PC-9 (cell line): ENCODE measurements around the gene LMO2. TPM values are rescaled to one million over a fixed set of nuclear protein-coding genes. Genes with fewer than 3 reads are reported as not detected.

ENCODE experiments used
- Bru-seq: library from RNA; stranded (reverse); fragments of 400-500 nt; gene quantifications from one replicate; lab custom pipeline; 2021; lab: Mats Ljungman, UMichigan
- BruChase-seq, 2 experiments: library from RNA; stranded (reverse); fragments of 400-500 nt; gene quantifications; one replicate each; lab custom pipeline; 2021; lab: Mats Ljungman, UMichigan
- BruUV-seq: library from RNA; stranded (reverse); fragments of 400-500 nt; replicated peaks from 2 replicates; lab custom pipeline; 2021; lab: Mats Ljungman, UMichigan
- CTCF ChIA-PET: fragments of 300-600 bp; sonication (Branson Sonifier 250); formaldehyde crosslinking; loops from one replicate; lab custom pipeline; 2022; ENCODE audit warnings: antibody characterized with exemption; lab: Charles Lee
- POLR2A ChIA-PET: fragments of 300-600 bp; sonication (Branson Sonifier 250); formaldehyde crosslinking; loops from one replicate; lab custom pipeline; 2022; ENCODE audit warnings: antibody characterized with exemption; ENCODE audit not compliant: unreplicated experiment; lab: Charles Lee
- DNase-seq, 2 experiments: peaks; one replicate each; pipeline versions ENCODE4 v3.0.0 to v3.0.0-alpha.2; 2015 to 2022; ENCODE audit warnings: mixed read lengths in 1 of 2
- H2AFZ ChIP-seq: fragments of 200-600 bp; sonication (generic); 2 replicates; pipeline ENCODE4 v1.8.1; 2017; ENCODE audit warnings: antibody characterized with exemption
- H3F3A ChIP-seq: fragments of 200-600 bp; sonication (generic); 2 replicates; pipeline ENCODE4 v1.8.1; 2017; ENCODE audit warnings: antibody characterized with exemption, mild to moderate bottlenecking, low read depth; ENCODE audit not compliant: insufficient read depth
- H3K27ac ChIP-seq: fragments of 200-600 bp; sonication (generic); 2 replicates; pipeline ENCODE4 v1.6.1; 2016; ENCODE audit warnings: mixed run types
- H3K27me3 ChIP-seq: fragments of 200-600 bp; sonication (generic); 2 replicates; pipeline ENCODE4 v1.6.1; 2016; ENCODE audit warnings: low read depth, mixed run types; ENCODE audit not compliant: insufficient read depth
- H3K36me3 ChIP-seq: fragments of 200-600 bp; sonication (generic); 2 replicates; pipeline ENCODE4 v1.6.1; 2016; ENCODE audit warnings: low read depth, mixed run types
- H3K4me1 ChIP-seq: fragments of 200-600 bp; sonication (generic); replicated peaks from 2 replicates; pipeline ENCODE4 v1.6.1; 2016; ENCODE audit warnings: mixed run types; ENCODE audit not compliant: insufficient read depth
- H3K4me2 ChIP-seq: fragments of 200-600 bp; sonication (generic); 2 replicates; pipeline ENCODE4 v1.6.1; 2017; ENCODE audit warnings: mixed run types
- H3K4me3 ChIP-seq: fragments of 200-600 bp; sonication (generic); 2 replicates; pipeline ENCODE4 v1.6.1; 2016; ENCODE audit warnings: mixed run types
- H3K79me2 ChIP-seq: fragments of 200-600 bp; sonication (generic); 2 replicates; pipeline ENCODE4 v1.6.1; 2017; ENCODE audit warnings: low read depth, mixed run types
- H3K9me2 ChIP-seq: fragments of 200-600 bp; sonication (generic); 2 replicates; pipeline ENCODE4 v1.8.1; 2017; ENCODE audit warnings: mild to moderate bottlenecking; ENCODE audit not compliant: insufficient read depth
- H3K9me3 ChIP-seq: fragments of 200-600 bp; sonication (generic); 2 replicates; pipeline ENCODE4 v1.8.1; 2016; ENCODE audit warnings: low read depth; ENCODE audit not compliant: insufficient read depth
- H4K20me1 ChIP-seq: fragments of 200-600 bp; sonication (generic); 2 replicates; pipeline ENCODE4 v1.8.1; 2017; ENCODE audit not compliant: insufficient read depth
- EZH2 ChIP-seq: fragments of 200-600 bp; sonication (generic); IDR thresholded peaks from 2 replicates; pipeline ENCODE4 v1.8.0; 2017; ENCODE audit warnings: antibody characterized with exemption, low read depth
- intact Hi-C: fragments of 100-400 bp; cut with micrococcal nuclease; formaldehyde crosslinking; loops from one replicate; pipeline ENCODE4 v1.10.0; 2022; ENCODE audit not compliant: unreplicated experiment
- long read RNA-seq: library from polyadenylated mRNA; stranded (forward); transcript quantifications from one replicate; pipeline ENCODE4 v2.0.0, GENCODE V29; 2022
- total RNA-seq: library from RNA; stranded (reverse); gene quantifications from 2 replicates; pipeline ENCODE4 v1.2.3, GENCODE V29; 2021
- TF ChIP-seq, protein P1 (sequence below): fragments of 200-600 bp; sonication (generic); conservative IDR thresholded peaks from 2 replicates; pipeline ENCODE4 v1.6.1; 2017; ENCODE audit warnings: mixed run types, antibody characterized with exemption, mild to moderate bottlenecking, moderate library complexity

The LMO2 gene
- 0.28 and 0.45 TPM in 2 replicates for total RNA-seq
- Bru-seq, nascent RNA, result percentile 9 among the genes with signal in this experiment
- percentile 13 among the genes with signal in this experiment for BruChase-seq, experiment 1, labeled RNA remaining after a 2-hour chase
- percentile 12 among the genes with signal in this experiment for BruChase-seq, experiment 2, labeled RNA remaining after a 6-hour chase
- long read RNA-seq, result 0 reads

- H3K27ac ChIP-seq, result no peak within 1 kb of the TSS
- H3K4me1 ChIP-seq, result no peaks in the 10 kb centered on the region
- H3K79me2 ChIP-seq, result no peaks in the 10 kb centered on the region
- H3K36me3 ChIP-seq, result no peaks in the 10 kb centered on the region
- no peaks in the 10 kb centered on the region for H4K20me1 ChIP-seq
- intact Hi-C loops, result no loop called here
- no peak within 1 kb of the TSS; the same call in 1 of the 2 replicates for H2AFZ ChIP-seq
- no peak for DNase-seq
- BruUV-seq, result no TSS peak
- ChIA-PET POLR2A (no interaction called here), CTCF (no interaction called here)
- no peaks in the 10 kb centered on the region for H3K9me3 ChIP-seq
- no peak for TF ChIP-seq EZH2
- TF ChIP-seq, protein P1, sequence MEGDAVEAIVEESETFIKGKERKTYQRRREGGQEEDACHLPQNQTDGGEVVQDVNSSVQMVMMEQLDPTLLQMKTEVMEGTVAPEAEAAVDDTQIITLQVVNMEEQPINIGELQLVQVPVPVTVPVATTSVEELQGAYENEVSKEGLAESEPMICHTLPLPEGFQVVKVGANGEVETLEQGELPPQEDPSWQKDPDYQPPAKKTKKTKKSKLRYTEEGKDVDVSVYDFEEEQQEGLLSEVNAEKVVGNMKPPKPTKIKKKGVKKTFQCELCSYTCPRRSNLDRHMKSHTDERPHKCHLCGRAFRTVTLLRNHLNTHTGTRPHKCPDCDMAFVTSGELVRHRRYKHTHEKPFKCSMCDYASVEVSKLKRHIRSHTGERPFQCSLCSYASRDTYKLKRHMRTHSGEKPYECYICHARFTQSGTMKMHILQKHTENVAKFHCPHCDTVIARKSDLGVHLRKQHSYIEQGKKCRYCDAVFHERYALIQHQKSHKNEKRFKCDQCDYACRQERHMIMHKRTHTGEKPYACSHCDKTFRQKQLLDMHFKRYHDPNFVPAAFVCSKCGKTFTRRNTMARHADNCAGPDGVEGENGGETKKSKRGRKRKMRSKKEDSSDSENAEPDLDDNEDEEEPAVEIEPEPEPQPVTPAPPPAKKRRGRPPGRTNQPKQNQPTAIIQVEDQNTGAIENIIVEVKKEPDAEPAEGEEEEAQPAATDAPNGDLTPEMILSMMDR, result no peak
- H3F3A ChIP-seq, result no peaks in the 10 kb centered on the region
- H3K27me3 ChIP-seq, result peaks cover 30% of the 10 kb centered on the region
- no peak within 1 kb of the TSS for H3K4me3 ChIP-seq
- H3K4me2 ChIP-seq, result no peak within 1 kb of the TSS
- no peaks in the 10 kb centered on the region for H3K9me2 ChIP-seq
Observed at GRCh38 chr11:33891714-33892327, at the start of gene LMO2. LMO2 (minus strand) TSS chr11:33892076; CDS start chr11:33869716, 22,360 bp downstream.

DNA sequence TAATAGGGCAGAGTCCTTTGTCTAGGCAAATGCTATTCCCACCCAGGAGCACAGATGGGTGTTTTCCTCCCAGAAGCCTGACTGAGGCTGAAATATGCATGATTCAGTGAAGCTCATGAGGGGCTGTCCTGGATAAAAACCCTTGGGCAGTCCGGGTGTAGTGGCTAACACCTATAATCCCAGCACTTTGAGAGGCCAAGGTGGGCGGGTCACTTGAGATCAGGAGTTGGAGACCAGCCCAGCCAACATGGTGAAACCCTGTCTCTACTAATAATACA lies 48.6 kb upstream of the LMO2 start:
- CTCF ChIA-PET, result no interaction called here
- no peak for DNase-seq
- POLR2A ChIA-PET, result no interaction called here

DNA sequence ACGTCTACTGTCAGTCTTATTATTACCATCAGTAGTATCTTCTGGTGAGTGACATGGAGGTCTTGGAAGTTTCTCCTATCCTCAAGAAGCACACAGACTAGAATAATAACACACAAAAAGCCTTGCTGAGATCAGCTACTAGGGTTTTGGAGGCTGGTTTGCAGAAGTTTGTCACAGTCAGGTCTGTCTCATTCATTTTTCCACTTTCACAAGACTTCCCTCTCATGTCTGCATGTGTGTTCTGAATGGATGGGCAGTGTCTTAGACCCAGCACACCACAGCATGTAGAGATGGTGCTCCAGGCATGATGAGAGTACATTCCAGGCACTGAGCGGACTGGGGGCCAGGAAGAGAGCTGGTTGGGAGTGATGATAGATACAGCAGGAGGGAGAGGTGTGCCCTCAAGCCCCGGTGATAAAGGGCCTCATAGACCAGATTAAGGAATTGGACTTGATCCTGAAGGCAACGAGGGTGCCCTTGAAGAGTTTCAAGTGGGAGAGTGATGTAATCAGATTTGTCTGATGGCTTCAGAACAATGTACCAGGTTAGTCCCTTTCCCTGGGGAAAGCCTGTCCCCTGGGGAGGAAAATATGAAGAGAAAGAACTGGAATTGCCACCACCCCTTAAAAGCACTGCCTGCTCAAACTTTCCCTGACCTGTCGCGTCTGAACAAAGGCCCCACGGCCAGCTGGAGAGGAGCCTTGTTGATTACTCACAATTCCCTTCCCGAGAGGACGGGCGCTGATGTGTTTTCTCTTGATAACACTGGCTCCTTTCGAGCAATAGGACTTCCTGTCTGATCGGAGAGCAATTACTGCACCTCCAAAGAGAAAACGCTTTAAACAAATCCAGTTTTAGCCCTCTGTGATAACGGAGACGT lies 45.1 kb upstream of the LMO2 start:
- Histone ChIP-seq H3F3A (no peaks in the 10 kb centered on the region), H2AFZ (no peak overlapping the region), H3K36me3 (no peaks in the 10 kb centered on the region), H3K4me3 (no peak overlapping the region), H3K9me2 (no peaks in the 10 kb centered on the region), H3K79me2 (no peaks in the 10 kb centered on the region), H3K4me1 (no peaks in the 10 kb centered on the region), H4K20me1 (no peaks in the 10 kb centered on the region), H3K9me3 (peaks cover 6% of the 10 kb centered on the region), H3K27me3 (no peaks in the 10 kb centered on the region), H3K27ac (no peak overlapping the region), H3K4me2 (no peak overlapping the region)
- no TSS peak for BruUV-seq
- ChIA-PET CTCF (no interaction called here), POLR2A (no interaction called here)
- TF ChIP-seq, protein P1, result no peak
- TF ChIP-seq EZH2, result no peak
- DNase-seq, result peak in 1 of 2 experiments; percentile 34
- intact Hi-C loops, result loop anchor here (5.0 kb wide), 1 partner anchor 40 kb away; no protein-coding TSS in a partner anchor

More for the DNA sequence above, 48.6 kb upstream of the LMO2 start:
- H4K20me1 ChIP-seq, result no peaks in the 10 kb centered on the region
- H3K36me3 ChIP-seq, result no peaks in the 10 kb centered on the region
- H3K9me3 ChIP-seq, result no peaks in the 10 kb centered on the region
- no peak overlapping the region for H2AFZ ChIP-seq
- no peak overlapping the region for H3K27ac ChIP-seq
- H3K4me1 ChIP-seq, result no peaks in the 10 kb centered on the region
- intact Hi-C loops, result no loop called here
- H3K4me2 ChIP-seq, result no peak overlapping the region
- BruUV-seq, result no TSS peak
- H3K4me3 ChIP-seq, result no peak overlapping the region
- TF ChIP-seq EZH2, result no peak
- TF ChIP-seq, protein P1, result no peak
- H3K27me3 ChIP-seq, result no peaks in the 10 kb centered on the region
- H3K9me2 ChIP-seq, result no peaks in the 10 kb centered on the region
- H3K79me2 ChIP-seq, result no peaks in the 10 kb centered on the region
- H3F3A ChIP-seq, result no peaks in the 10 kb centered on the region
